GM21423 (cell line): ENCODE data around the gene UBE2E2.

Experiments
- ATAC-seq: cut with Tn5 transposase; IDR thresholded peaks from one replicate; pipeline ENCODE4 v1.9.1; 2021; ENCODE audit warnings: mild to moderate bottlenecking, moderate library complexity; ENCODE audit not compliant: unreplicated experiment

Gene UBE2E2

GRCh38 chr3:23435318-23435717 is 232.2 kb downstream of the UBE2E2 start:
- no peak for ATAC-seq

- no peak for ATAC-seq
These were observed 232.8 kb downstream of the UBE2E2 start for GRCh38 chr3:23435904-23436303.

- ATAC-seq = no peak
These were observed 234.5 kb downstream of the UBE2E2 start for GRCh38 chr3:23437484-23438145.

GRCh38 chr3:23438657-23439056 is 235.5 kb downstream of the UBE2E2 start:
- ATAC-seq = no peak

GRCh38 chr3:23439080-23439479 is 236.0 kb downstream of the UBE2E2 start:
- no peak for ATAC-seq

GRCh38 chr3:23440416-23441294 is 237.5 kb downstream of the UBE2E2 start:
- no peak for ATAC-seq

- ATAC-seq = peak; percentile 54
These were observed 239.7 kb downstream of the UBE2E2 start for GRCh38 chr3:23442598-23443383.

GRCh38 chr3:23444386-23444785 is 241.3 kb downstream of the UBE2E2 start:
- ATAC-seq = no peak

- no peak for ATAC-seq
These were observed 243.2 kb downstream of the UBE2E2 start for GRCh38 chr3:23446301-23446700.

GRCh38 chr3:23448998-23449537 is 245.9 kb downstream of the UBE2E2 start:
- ATAC-seq = no peak

GRCh38 chr3:23450051-23450450 is 246.9 kb downstream of the UBE2E2 start:
- ATAC-seq = no peak

GRCh38 chr3:23450806-23451205 is 247.7 kb downstream of the UBE2E2 start:
- ATAC-seq = no peak

GRCh38 chr3:23452408-23452807 is 249.3 kb downstream of the UBE2E2 start:
- no peak for ATAC-seq

- ATAC-seq = no peak
These were observed 252.0 kb downstream of the UBE2E2 start for GRCh38 chr3:23455084-23455483.

GRCh38 chr3:23455775-23456174 is 252.6 kb downstream of the UBE2E2 start:
- ATAC-seq = no peak

- no peak for ATAC-seq
These were observed 254.6 kb downstream of the UBE2E2 start for GRCh38 chr3:23457697-23458096.

- no peak for ATAC-seq
These were observed 256.3 kb downstream of the UBE2E2 start for GRCh38 chr3:23459465-23459864.

GRCh38 chr3:23459889-23460546 is 256.9 kb downstream of the UBE2E2 start:
- no peak for ATAC-seq

- no peak for ATAC-seq
These were observed 257.9 kb downstream of the UBE2E2 start for GRCh38 chr3:23461069-23461468.

GRCh38 chr3:23463791-23464190 is 260.7 kb downstream of the UBE2E2 start:
- ATAC-seq = no peak

GRCh38 chr3:23465569-23465968 is 262.4 kb downstream of the UBE2E2 start:
- no peak for ATAC-seq
